GM13976 (cell line): ENCODE measurements around the gene RECK.

Experiments
- DNase-seq: peaks from one replicate; pipeline ENCODE4 v3.0.0; 2012; ENCODE audit warnings: low spot score
- CTCF ChIP-seq: IDR thresholded peaks from 2 replicates; pipeline ENCODE4 v1.5.1; 2012; ENCODE audit warnings: borderline replicate concordance, mild to moderate bottlenecking; ENCODE audit not compliant: insufficient read depth; ENCODE audit errors: extremely low read depth, missing control alignments, control extremely low read depth
- in situ Hi-C: fragments of 300-500 bp; cut with MboI; formaldehyde crosslinking; loops from one replicate; pipeline ENCODE4 v1.12.0; 2022; ENCODE audit warnings: low sequenced_read_pairs, mixed read lengths, inconsistent platforms; ENCODE audit not compliant: unreplicated experiment

The RECK gene

GRCh38 chr9:36041506-36041905 lies 4.8 kb downstream of the RECK start:
- no peak for DNase-seq
- no peak for TF ChIP-seq CTCF
- in situ Hi-C loops = no loop called here

GRCh38 chr9:36045610-36046009 lies 8.9 kb downstream of the RECK start:
- in situ Hi-C loops = no loop called here
- no peak for TF ChIP-seq CTCF

GRCh38 chr9:36046923-36047322 lies 10.2 kb downstream of the RECK start:
- DNase-seq = no peak
- in situ Hi-C loops = no loop called here
- no peak for TF ChIP-seq CTCF

More at GRCh38 chr9:36045610-36046009, 8.9 kb downstream of the RECK start:
- no peak for DNase-seq

- in situ Hi-C loops = no loop called here
- DNase-seq = no peak
These were observed 12.7 kb downstream of the RECK start for GRCh38 chr9:36049408-36049807.

GRCh38 chr9:36050476-36050875 lies 13.8 kb downstream of the RECK start:
- no peak for DNase-seq
- in situ Hi-C loops = no loop called here
- no peak for TF ChIP-seq CTCF

More at GRCh38 chr9:36049408-36049807, 12.7 kb downstream of the RECK start:
- no peak for TF ChIP-seq CTCF

DNA sequence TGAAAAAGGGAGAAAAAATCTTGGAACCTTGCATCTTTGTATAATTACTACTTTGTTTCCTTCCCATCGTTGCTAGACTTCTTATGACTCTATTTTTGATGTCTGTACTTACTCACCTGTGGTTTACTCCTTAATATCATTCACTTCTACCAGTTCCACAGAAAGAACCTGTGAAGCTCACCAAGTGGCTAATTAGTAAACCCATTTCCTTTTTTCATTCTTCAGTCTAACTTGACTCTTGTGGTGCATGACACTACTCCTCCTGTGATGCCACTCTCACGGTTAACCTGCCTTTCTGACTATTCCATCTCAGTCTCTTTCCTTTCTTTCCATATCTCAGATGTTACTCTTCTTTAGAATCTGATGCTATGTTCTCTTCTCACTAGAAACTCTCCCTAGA lies 14.6 kb downstream of the RECK start:
- DNase-seq = no peak
- in situ Hi-C loops = no loop called here

More for the DNA sequence above, 14.6 kb downstream of the RECK start:
- no peak for TF ChIP-seq CTCF
